HCT116 (cell line): ENCODE results near the gene UBALD2.

Experiments used
- CTCF ChIP-seq, 3 experiments: fragments of 200-600 bp in 1 of 3; sonication (generic) in 1 of 3; IDR thresholded peaks in 2 of 3; conservative IDR thresholded peaks in 1 of 3; 2 replicates each; pipeline ENCODE4 v1.5.1; 2012 to 2017; ENCODE audit warnings: low read depth in 2 of 3, low read length in 2 of 3, antibody characterized with exemption in 1 of 3, borderline replicate concordance in 1 of 3, control low read depth in 1 of 3, mild to moderate bottlenecking in 1 of 3, mixed read lengths in 1 of 3, mixed run types in 1 of 3, moderate library complexity in 1 of 3; ENCODE audit not compliant: insufficient read depth in 1 of 3
- ELF1 ChIP-seq: IDR thresholded peaks from 2 replicates; pipeline ENCODE4 v1.6.1; 2012; ENCODE audit warnings: low read depth, borderline replicate concordance
- EZH2 ChIP-seq: fragments of 200-600 bp; sonication (generic); IDR thresholded peaks from 2 replicates; pipeline ENCODE4 v1.6.1; 2017; ENCODE audit warnings: antibody characterized with exemption, mixed run types
- FOSL1 ChIP-seq: IDR thresholded peaks from 2 replicates; pipeline ENCODE4 v1.6.1; 2012; ENCODE audit warnings: low read depth
- JUND ChIP-seq: IDR thresholded peaks from 2 replicates; pipeline ENCODE4 v1.6.1; 2012
- MAX ChIP-seq: IDR thresholded peaks from 2 replicates; pipeline ENCODE4 v1.6.1; 2012
- POLR2A ChIP-seq: IDR thresholded peaks from 2 replicates; pipeline ENCODE4 v1.7.0; 2011; ENCODE audit warnings: borderline replicate concordance; ENCODE audit not compliant: insufficient read depth, insufficient read length; ENCODE audit errors: extremely low read depth
- POLR2AphosphoS5 ChIP-seq: IDR thresholded peaks from 2 replicates; pipeline ENCODE4 v1.6.1; 2011; ENCODE audit warnings: mild to moderate bottlenecking, low read depth, low read length, moderate library complexity
- RAD21 ChIP-seq: IDR thresholded peaks from 2 replicates; pipeline ENCODE4 v1.6.1; 2012; ENCODE audit warnings: low read depth, mild to moderate bottlenecking
- SIN3A ChIP-seq: IDR thresholded peaks from 2 replicates; pipeline ENCODE4 v1.6.1; 2012; ENCODE audit warnings: low read depth
- SP1 ChIP-seq: IDR thresholded peaks from 2 replicates; pipeline ENCODE4 v1.6.1; 2012; ENCODE audit warnings: low read depth
- YY1 ChIP-seq: IDR thresholded peaks from 2 replicates; pipeline ENCODE4 v1.6.1; 2011; ENCODE audit warnings: low read length, low read depth, moderate library complexity, mild to moderate bottlenecking; ENCODE audit not compliant: insufficient replicate concordance; ENCODE audit errors: extremely low read depth
- ZBTB33 ChIP-seq: IDR thresholded peaks from 2 replicates; pipeline ENCODE4 v1.6.1; 2011; ENCODE audit warnings: mild to moderate bottlenecking, low read length, moderate library complexity; ENCODE audit not compliant: insufficient replicate concordance; ENCODE audit errors: extremely low read depth
- ZNF274 ChIP-seq: fragments of 200-500 bp; sonication (Bioruptor generic); IDR thresholded peaks from 2 replicates; pipeline ENCODE4 v1.6.1; 2014; ENCODE audit warnings: mild to moderate bottlenecking, low read depth, low read length, inconsistent platforms

GRCh38 chr17:76233588-76234353, 31.4 kb upstream of the UBALD2 start:
- TF ChIP-seq POLR2A (no peak), CTCF (IDR thresholded peaks at IDR 0.05 in 2 of 3, conservative IDR thresholded peaks at IDR 0.05 in 1 of 3; ENCODE audit: borderline replicate concordance in 1 of 3, insufficient read depth in 1 of 3, low read depth in 2 of 3, low read length in 2 of 3) (no peak), ZNF274 (no peak), RAD21 (no peak), JUND (no peak), EZH2 (no peak), ZBTB33 (no peak), YY1 (no peak), SP1 (no peak), FOSL1 (no peak), POLR2AphosphoS5 (no peak), MAX (no peak), ELF1 (no peak), SIN3A (no peak)
